ENCODE measurements around the gene OXCT2.

OXCT2 gene

GRCh38 chr1:39762550-39763540 is 8.3 kb downstream of the OXCT2 start:
- DNase-seq, result no peak

- DNase-seq, result no peak
Measured at GRCh38 chr1:39761557-39762260, 9.4 kb downstream of the OXCT2 start.

- DNase-seq, result no peak
Measured at GRCh38 chr1:39761016-39761415, 10.1 kb downstream of the OXCT2 start.

GRCh38 chr1:39760074-39761008 is 10.8 kb downstream of the OXCT2 start:
- no peak for DNase-seq

GRCh38 chr1:39759436-39759726 is 11.8 kb downstream of the OXCT2 start:
- no peak for DNase-seq

- no peak for DNase-seq
Measured at GRCh38 chr1:39758556-39759435, 12.4 kb downstream of the OXCT2 start.

- no peak for DNase-seq
Measured at GRCh38 chr1:39757501-39757900, 13.6 kb downstream of the OXCT2 start.

- peak in 1 of 14 donors; percentile 15 for DNase-seq
Measured at GRCh38 chr1:39755965-39756659, 15.0 kb downstream of the OXCT2 start.

GRCh38 chr1:39754906-39755504 is 16.1 kb downstream of the OXCT2 start:
- peak in 1 of 14 donors; percentile 56 for DNase-seq

GRCh38 chr1:39754026-39754570 is 17.1 kb downstream of the OXCT2 start:
- peak in 1 of 14 donors; percentile 24 for DNase-seq

- no peak for DNase-seq
Measured at GRCh38 chr1:39753132-39754025, 17.8 kb downstream of the OXCT2 start.

GRCh38 chr1:39752703-39753102 is 18.4 kb downstream of the OXCT2 start:
- DNase-seq, result no peak

- DNase-seq, result no peak
Measured at GRCh38 chr1:39751595-39751994, 19.6 kb downstream of the OXCT2 start.

GRCh38 chr1:39745016-39745670 is 26.0 kb downstream of the OXCT2 start:
- DNase-seq, result no peak

- DNase-seq, result peak; percentile 34 to 91 (median 84)
Measured at GRCh38 chr1:39738622-39739366, 32.4 kb downstream of the OXCT2 start, which contains the start of gene PPIE. Gene PPIE (plus strand): TSS chr1:39738882. CDS start chr1:39738901, 19 bp downstream.

- no peak for DNase-seq
Measured at GRCh38 chr1:39737546-39738169, 33.5 kb downstream of the OXCT2 start.

- DNase-seq, result no peak
Measured at GRCh38 chr1:39735731-39736130, 35.4 kb downstream of the OXCT2 start.
